Epithelial cell of proximal tubule (primary cell): Measurements from ENCODE around the gene CTNNA2. TPM values are rescaled to one million over a fixed set of nuclear protein-coding genes. Genes with fewer than 3 reads are reported as not detected.

Experiments used
- DNase-seq: peaks from one replicate; pipeline ENCODE4 v3.0.0-alpha.2; 2011; ENCODE audit warnings: low read depth
- H3K4me3 ChIP-seq: 2 replicates; pipeline ENCODE4 v1.5.1; 2011; ENCODE audit warnings: low read depth, mild to moderate bottlenecking, low read length
- total RNA-seq: library from RNA; depleted of rRNA; stranded (reverse); fragments of >200 nt; gene quantifications from 2 replicates; pipeline ENCODE4 v1.2.3, GENCODE V29; 2015
- TF ChIP-seq, protein P1 (sequence below): conservative IDR thresholded peaks from 2 replicates; pipeline ENCODE4 v1.5.1; 2012; ENCODE audit warnings: low read depth, mild to moderate bottlenecking, low read length

Gene CTNNA2
- total RNA-seq, 1 donor from 2014 or later = 0.06 TPM

DNA sequence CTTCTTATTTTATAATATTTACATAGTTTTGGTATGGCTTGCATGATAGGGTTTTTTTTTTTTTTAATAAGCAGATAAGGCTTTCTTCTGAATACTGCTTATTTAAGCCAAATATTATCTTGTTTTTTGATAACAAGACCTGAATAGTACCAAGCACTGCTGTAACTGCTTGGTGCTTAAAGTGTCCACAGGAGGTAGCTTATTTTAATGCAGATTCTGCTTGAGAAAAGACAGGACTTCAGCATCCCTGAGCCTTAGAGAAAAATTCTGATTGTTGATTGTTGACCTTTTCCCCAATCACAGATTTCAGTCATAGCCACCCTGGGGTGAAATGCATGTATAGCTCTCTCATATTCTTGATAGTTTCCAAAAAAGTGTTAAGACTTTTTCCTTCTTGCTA, 336.4 kb downstream of the CTNNA2 start:
- no peak for DNase-seq
- H3K4me3 ChIP-seq = no peak overlapping the region
- TF ChIP-seq, protein P1, sequence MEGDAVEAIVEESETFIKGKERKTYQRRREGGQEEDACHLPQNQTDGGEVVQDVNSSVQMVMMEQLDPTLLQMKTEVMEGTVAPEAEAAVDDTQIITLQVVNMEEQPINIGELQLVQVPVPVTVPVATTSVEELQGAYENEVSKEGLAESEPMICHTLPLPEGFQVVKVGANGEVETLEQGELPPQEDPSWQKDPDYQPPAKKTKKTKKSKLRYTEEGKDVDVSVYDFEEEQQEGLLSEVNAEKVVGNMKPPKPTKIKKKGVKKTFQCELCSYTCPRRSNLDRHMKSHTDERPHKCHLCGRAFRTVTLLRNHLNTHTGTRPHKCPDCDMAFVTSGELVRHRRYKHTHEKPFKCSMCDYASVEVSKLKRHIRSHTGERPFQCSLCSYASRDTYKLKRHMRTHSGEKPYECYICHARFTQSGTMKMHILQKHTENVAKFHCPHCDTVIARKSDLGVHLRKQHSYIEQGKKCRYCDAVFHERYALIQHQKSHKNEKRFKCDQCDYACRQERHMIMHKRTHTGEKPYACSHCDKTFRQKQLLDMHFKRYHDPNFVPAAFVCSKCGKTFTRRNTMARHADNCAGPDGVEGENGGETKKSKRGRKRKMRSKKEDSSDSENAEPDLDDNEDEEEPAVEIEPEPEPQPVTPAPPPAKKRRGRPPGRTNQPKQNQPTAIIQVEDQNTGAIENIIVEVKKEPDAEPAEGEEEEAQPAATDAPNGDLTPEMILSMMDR = no peak

DNA sequence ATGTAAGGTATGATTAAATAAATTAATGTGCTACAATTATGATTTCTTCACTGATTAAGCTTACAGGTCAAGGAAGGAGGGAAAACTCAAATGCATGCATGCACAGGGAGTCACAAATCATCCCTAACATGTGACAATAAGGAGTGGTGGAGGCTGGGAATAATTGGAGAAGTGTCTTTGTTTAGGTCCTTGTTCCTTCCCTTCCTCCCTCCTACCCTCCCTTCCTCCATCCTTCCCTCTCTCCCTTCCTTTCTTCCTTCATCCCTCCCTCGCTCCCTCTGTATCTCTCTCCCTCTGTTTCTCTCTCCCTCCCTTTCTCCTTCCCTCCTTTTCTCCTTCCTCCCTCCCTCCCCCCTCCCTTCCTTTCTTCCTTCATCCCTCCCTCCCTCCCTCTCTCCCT, 337.1 kb downstream of the CTNNA2 start:
- TF ChIP-seq, protein P1 = no peak
- DNase-seq = no peak

DNA sequence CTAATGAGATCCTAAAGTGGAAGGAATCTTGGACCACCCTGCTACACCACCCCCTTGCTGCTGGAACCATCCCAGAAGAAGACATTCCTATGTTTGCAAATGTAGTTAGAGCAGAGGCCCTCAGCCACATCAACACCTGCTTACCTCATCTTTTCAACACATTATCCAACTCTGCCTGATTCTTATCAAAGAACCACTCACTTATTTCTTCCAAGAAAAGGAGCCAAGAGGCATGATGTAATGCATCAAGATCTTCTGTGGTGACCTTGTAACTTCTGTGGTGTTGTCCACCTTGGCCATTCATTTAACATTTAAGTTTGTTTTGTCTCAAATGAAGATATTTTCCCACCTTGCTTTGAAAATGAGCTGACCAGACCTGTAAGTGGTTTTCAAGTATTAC, 338.1 kb downstream of the CTNNA2 start:
- TF ChIP-seq, protein P1 = no peak
- DNase-seq = no peak
- no peak overlapping the region for H3K4me3 ChIP-seq

More for the DNA sequence above, 337.1 kb downstream of the CTNNA2 start:
- no peak overlapping the region for H3K4me3 ChIP-seq

DNA sequence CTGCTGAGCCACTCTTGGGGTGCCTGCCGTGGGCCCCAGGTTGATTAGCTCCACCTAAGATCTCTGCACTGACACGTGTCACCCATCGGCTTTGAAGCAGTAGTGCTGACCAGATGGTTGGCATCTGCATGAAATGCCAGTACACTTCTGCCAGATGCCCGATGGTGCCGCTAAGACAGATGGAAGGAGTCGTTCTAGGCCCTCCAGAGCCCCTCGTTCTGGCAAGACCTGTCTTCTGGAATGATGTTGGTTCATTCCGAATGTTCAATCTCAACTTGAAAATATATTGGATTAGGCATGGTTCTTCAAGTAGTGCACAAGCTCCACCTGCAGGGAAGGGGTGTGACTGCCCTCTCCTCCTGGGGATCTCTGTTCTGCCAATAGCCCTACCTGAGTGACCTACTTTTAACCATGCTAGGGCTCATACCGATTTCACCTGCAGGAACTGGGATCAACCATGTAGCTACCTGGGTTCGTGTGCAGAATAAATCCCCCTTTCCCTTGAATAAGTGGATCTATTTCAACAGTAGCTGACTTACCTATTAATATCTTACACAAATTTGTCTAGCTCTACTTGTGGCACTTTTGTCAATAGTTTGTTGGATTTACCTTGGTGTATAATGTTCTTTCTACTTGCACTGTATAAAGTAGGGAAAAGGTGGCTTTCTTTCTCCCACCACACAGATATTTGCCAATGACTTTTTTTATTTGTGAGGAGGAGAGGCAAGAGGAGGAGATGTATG, 342.6 kb downstream of the CTNNA2 start:
- DNase-seq = no peak
- no peak overlapping the region for H3K4me3 ChIP-seq
- TF ChIP-seq, protein P1 = peak; percentile 59

DNA sequence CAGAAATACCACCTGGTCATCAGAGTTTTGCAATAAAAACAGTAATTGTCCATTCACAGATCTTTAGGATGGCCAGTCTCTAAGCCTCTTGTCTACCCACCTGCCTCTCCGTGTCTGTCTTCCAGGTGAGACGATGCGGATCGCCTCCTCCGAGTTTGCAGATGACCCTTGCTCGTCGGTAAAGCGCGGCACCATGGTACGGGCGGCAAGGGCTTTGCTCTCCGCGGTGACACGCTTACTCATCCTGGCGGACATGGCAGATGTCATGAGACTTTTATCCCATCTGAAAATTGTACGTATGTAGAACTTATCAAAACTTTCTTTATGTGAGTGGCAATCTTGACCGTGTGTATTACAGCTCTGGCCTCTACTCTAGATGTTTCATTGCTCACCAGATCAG, 345.0 kb downstream of the CTNNA2 start:
- DNase-seq = no peak
- TF ChIP-seq, protein P1 = no peak
- no peak overlapping the region for H3K4me3 ChIP-seq

DNA sequence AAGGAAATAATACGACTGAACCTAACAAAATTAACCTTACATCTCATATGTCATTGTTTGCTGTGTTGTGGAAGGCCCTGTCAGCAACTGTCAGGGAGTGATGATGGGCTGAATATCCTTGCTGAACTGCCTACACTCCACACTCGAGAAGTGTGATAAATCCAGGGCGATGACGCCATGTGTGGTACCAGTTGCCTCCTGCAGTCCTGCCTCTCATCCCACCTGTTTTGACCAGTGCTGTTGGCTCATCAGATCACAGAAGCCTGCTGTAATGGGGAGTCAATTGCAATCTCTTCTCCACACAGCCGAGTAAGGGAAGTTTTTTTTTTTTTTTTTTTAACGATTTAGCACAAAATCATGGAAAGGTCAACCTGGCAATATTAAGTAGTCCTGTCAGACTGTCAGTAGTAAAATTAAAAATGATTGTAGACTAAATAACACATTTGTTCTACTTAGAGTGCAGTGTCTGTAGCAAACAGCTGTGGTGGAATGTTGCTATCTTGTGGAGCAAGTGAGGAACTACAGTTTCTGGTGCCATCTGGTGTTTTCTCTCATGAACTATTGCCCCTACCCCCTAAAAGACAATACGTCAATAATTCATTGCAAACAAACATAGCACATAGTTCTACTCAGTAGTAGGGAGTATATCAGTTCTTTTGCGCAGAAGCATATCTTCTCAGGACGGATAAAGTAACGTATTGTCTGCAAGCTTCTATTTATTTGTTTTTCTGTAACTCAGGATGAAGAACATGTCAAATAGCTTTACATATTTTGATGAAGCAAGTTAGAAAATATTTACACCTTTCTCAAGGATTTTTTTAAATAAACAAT, 347.6 kb downstream of the CTNNA2 start:
- TF ChIP-seq, protein P1 = peak; percentile 69
- peak; percentile 4 for DNase-seq
- H3K4me3 ChIP-seq = no peak overlapping the region
